ENCODE data around the gene HSD17B12. TPM values are rescaled to one million over a fixed set of nuclear protein-coding genes. Genes with fewer than 3 reads are reported as not detected.

The HSD17B12 gene
- 96.3 TPM for polyA plus RNA-seq (2013, experiment 1 of 2)
- polyA plus RNA-seq (2013, experiment 2 of 2), result 117 TPM

DNA sequence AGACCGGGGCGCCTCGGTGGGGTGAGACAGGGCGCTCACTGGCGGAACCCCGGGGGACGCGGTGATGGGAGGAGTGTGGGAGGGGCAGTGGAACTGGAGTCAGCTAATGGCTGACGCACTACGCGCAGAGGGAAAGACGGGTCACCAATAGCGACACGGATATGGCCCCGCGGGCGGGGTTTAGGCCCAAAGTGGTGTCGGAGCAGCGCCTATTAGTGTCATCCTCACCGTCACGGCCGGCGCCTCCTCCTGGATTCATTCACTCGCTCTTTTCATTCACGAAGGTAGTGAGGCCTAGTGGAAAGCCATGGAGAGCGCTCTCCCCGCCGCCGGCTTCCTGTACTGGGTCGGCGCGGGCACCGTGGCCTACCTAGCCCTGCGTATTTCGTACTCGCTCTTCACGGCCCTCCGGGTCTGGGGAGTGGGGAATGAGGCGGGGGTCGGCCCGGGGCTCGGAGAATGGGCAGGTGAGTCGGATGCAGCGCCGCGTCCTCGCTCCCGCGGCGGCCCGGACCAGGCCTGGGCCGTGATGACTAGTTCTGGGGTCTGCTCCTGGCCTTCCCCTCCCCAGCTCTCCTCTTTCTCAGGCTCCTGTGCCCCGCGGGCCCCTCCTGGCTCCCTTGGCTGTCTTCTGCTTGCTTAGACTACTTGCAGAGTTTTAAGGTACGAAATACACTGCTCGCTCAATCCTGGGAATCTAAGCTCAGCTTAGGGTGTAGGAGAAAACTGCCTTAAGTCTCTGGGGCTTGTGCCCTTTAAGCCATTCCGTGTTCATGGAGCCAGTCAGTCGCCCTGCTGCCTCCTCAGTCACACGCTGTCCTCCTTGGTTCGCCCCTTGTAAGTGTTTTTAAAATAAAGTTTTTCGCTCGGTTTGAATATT is at the start of gene HSD17B12:
HSD17B12 (plus strand) TSS at position 218 of the 880 bp plus-strand sequence; CDS start at position 308, 90 bp downstream.
- Histone ChIP-seq H3K36me3 (ENCODE audit: insufficient read depth, low read length) (peaks cover 26% of the 10 kb centered on the region), H3K4me1 (ENCODE audit: insufficient read depth, low read length) (peaks cover 30% of the 10 kb centered on the region), H3K9me3 (ENCODE audit: insufficient read depth, low read depth, low read length) (no peaks in the 10 kb centered on the region), H3K27ac (ENCODE audit: low read depth, low read length) (peak within 1 kb of the TSS; percentile 89), H3K27me3 (ENCODE audit: insufficient read depth, low read length) (no peaks in the 10 kb centered on the region), H3K9ac (ENCODE audit: low read depth, low read length) (peak within 1 kb of the TSS; percentile 85), H3K4me3 (ENCODE audit: low read length) (peak within 1 kb of the TSS; percentile 97)
- under 1% methylated on average over 62 of the region's 62 CpGs for WGBS

- no peaks in the 10 kb centered on the region for H3K4me1 ChIP-seq (ENCODE audit: insufficient read depth, low read length)
- WGBS, result 78% methylated on average over 14 of the region's 14 CpGs
- peak overlapping the region; percentile 19; the same call in 1 of the 2 replicates for H3K4me3 ChIP-seq (ENCODE audit: low read length)
- no peak overlapping the region for H3K27ac ChIP-seq (ENCODE audit: low read depth, low read length)
- no peaks in the 10 kb centered on the region for H3K36me3 ChIP-seq (ENCODE audit: insufficient read depth, low read length)
- H3K27me3 ChIP-seq (ENCODE audit: insufficient read depth, low read length), result peaks cover 5% of the 10 kb centered on the region; the same call in 1 of the 2 replicates
- H3K9ac ChIP-seq (ENCODE audit: low read depth, low read length), result no peak overlapping the region; the same call in 1 of the 2 replicates
- no peaks in the 10 kb centered on the region for H3K9me3 ChIP-seq (ENCODE audit: insufficient read depth, low read depth, low read length)
These were observed 48.8 kb upstream of the HSD17B12 start for GRCh38 chr11:43631732-43632131.

- WGBS, result 51% methylated on average over 2 of the region's 3 CpGs
- Histone ChIP-seq H3K27me3 (ENCODE audit: insufficient read depth, low read length) (peaks cover 5% of the 10 kb centered on the region; the same call in 1 of the 2 replicates), H3K9ac (ENCODE audit: low read depth, low read length) (no peak overlapping the region)
These were observed 48.4 kb upstream of the HSD17B12 start for GRCh38 chr11:43632181-43632580.

DNA sequence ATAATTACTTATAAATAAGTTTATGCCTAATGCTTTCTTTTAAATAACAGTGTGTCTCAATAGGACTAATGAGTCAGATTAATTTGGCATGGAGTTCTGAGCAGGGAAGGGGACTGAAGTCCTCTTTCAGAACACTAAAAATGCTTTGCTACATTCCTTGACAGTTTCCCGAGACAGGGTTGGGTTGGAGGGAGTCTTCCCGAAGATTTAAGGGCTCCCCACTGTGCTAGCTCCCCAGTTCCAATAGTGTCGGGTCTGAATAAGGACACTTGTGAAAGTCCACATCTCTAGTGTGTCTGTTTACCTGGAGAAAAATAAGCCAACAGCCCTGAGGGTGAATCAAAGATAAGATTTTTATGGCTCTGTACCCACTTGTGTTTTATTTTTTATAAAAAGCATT is 41.8 kb upstream of the HSD17B12 start:
- H3K9me3 ChIP-seq (ENCODE audit: insufficient read depth, low read depth, low read length), result no peaks in the 10 kb centered on the region
- no peak overlapping the region for H3K27ac ChIP-seq (ENCODE audit: low read depth, low read length)
- no peak overlapping the region for H3K9ac ChIP-seq (ENCODE audit: low read depth, low read length)
- no peak overlapping the region for H3K4me3 ChIP-seq (ENCODE audit: low read length)
- H3K27me3 ChIP-seq (ENCODE audit: insufficient read depth, low read length), result 0 out of 2 replicates have a peak, but pooled peaks cover 2% of the 10 kb centered on the region
- no peaks in the 10 kb centered on the region for H3K36me3 ChIP-seq (ENCODE audit: insufficient read depth, low read length)
- 25% methylated on average over 3 of the region's 3 CpGs for WGBS
- peaks cover 9% of the 10 kb centered on the region; the same call in 1 of the 2 replicates for H3K4me1 ChIP-seq (ENCODE audit: insufficient read depth, low read length)

More at GRCh38 chr11:43632181-43632580, 48.4 kb upstream of the HSD17B12 start:
- Histone ChIP-seq H3K9me3 (ENCODE audit: insufficient read depth, low read depth, low read length) (no peaks in the 10 kb centered on the region), H3K27ac (ENCODE audit: low read depth, low read length) (no peak overlapping the region), H3K4me3 (ENCODE audit: low read length) (no peak overlapping the region; the same call in 1 of the 2 replicates), H3K4me1 (ENCODE audit: insufficient read depth, low read length) (no peaks in the 10 kb centered on the region), H3K36me3 (ENCODE audit: insufficient read depth, low read length) (no peaks in the 10 kb centered on the region)

DNA sequence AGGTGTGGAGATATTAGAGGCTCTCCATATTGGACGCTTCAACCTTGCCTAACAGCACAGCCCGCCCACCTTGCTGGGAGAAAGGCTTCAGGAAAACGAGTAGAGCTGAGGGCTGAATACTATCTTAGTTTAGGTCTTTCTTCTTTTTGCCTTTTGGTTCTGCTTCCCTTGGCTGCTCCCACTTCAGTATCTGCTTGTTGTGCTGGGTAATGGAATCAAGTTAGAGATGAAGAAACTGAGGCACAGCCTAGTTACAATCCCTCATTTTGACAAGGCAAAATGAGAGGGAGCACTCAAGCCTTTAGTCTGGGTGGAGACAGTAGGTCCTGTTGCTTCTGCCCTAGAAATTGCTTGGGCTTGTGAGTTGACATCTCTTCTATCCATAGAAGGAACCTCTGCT is 41.3 kb upstream of the HSD17B12 start:
- Histone ChIP-seq H3K4me1 (ENCODE audit: insufficient read depth, low read length) (peaks cover 9% of the 10 kb centered on the region; the same call in 1 of the 2 replicates), H3K9ac (ENCODE audit: low read depth, low read length) (no peak overlapping the region)
- WGBS, result 70% methylated on average over 3 of the region's 3 CpGs

GRCh38 chr11:43639920-43640319 is 40.6 kb upstream of the HSD17B12 start:
- no peaks in the 10 kb centered on the region for H3K36me3 ChIP-seq (ENCODE audit: insufficient read depth, low read length)
- no peak overlapping the region for H3K9ac ChIP-seq (ENCODE audit: low read depth, low read length)
- no peak overlapping the region for H3K4me3 ChIP-seq (ENCODE audit: low read length)
- 90% methylated on average over 3 of the region's 3 CpGs for WGBS
- H3K9me3 ChIP-seq (ENCODE audit: insufficient read depth, low read depth, low read length), result no peaks in the 10 kb centered on the region
- H3K4me1 ChIP-seq (ENCODE audit: insufficient read depth, low read length), result peaks cover 9% of the 10 kb centered on the region; the same call in 1 of the 2 replicates
- 0 out of 2 replicates have a peak, but pooled peaks cover 2% of the 10 kb centered on the region for H3K27me3 ChIP-seq (ENCODE audit: insufficient read depth, low read length)
- no peak overlapping the region for H3K27ac ChIP-seq (ENCODE audit: low read depth, low read length)

More for the DNA sequence above, 41.3 kb upstream of the HSD17B12 start:
- H3K27ac ChIP-seq (ENCODE audit: low read depth, low read length), result no peak overlapping the region
- no peaks in the 10 kb centered on the region for H3K9me3 ChIP-seq (ENCODE audit: insufficient read depth, low read depth, low read length)
- H3K27me3 ChIP-seq (ENCODE audit: insufficient read depth, low read length), result 0 out of 2 replicates have a peak, but pooled peaks cover 2% of the 10 kb centered on the region
- H3K4me3 ChIP-seq (ENCODE audit: low read length), result no peak overlapping the region
- no peaks in the 10 kb centered on the region for H3K36me3 ChIP-seq (ENCODE audit: insufficient read depth, low read length)

GRCh38 chr11:43643898-43644620 is 36.5 kb upstream of the HSD17B12 start:
- Histone ChIP-seq H3K4me1 (ENCODE audit: insufficient read depth, low read length) (peaks cover 2% of the 10 kb centered on the region; the same call in 1 of the 2 replicates), H3K27me3 (ENCODE audit: insufficient read depth, low read length) (0 out of 2 replicates have a peak, but pooled peaks cover 2% of the 10 kb centered on the region), H3K27ac (ENCODE audit: low read depth, low read length) (peak overlapping the region; percentile 40; the same call in 1 of the 2 replicates), H3K9ac (ENCODE audit: low read depth, low read length) (peak overlapping the region; percentile 88), H3K9me3 (ENCODE audit: insufficient read depth, low read depth, low read length) (no peaks in the 10 kb centered on the region), H3K36me3 (ENCODE audit: insufficient read depth, low read length) (no peaks in the 10 kb centered on the region), H3K4me3 (ENCODE audit: low read length) (peak overlapping the region; percentile 87)
- 1% methylated on average over 33 of the region's 33 CpGs for WGBS

GRCh38 chr11:43644621-43645299 is 35.8 kb upstream of the HSD17B12 start:
- H3K27ac ChIP-seq (ENCODE audit: low read depth, low read length), result no peak overlapping the region
- peak overlapping the region; percentile 88 for H3K9ac ChIP-seq (ENCODE audit: low read depth, low read length)
- H3K27me3 ChIP-seq (ENCODE audit: insufficient read depth, low read length), result no peaks in the 10 kb centered on the region
- no peaks in the 10 kb centered on the region; the same call in 1 of the 2 replicates for H3K36me3 ChIP-seq (ENCODE audit: insufficient read depth, low read length)
- H3K4me3 ChIP-seq (ENCODE audit: low read length), result peak overlapping the region; percentile 87
- WGBS, result 35% methylated on average over 7 of the region's 7 CpGs
- H3K4me1 ChIP-seq (ENCODE audit: insufficient read depth, low read length), result no peaks in the 10 kb centered on the region; the same call in 1 of the 2 replicates
- no peaks in the 10 kb centered on the region for H3K9me3 ChIP-seq (ENCODE audit: insufficient read depth, low read depth, low read length)

DNA sequence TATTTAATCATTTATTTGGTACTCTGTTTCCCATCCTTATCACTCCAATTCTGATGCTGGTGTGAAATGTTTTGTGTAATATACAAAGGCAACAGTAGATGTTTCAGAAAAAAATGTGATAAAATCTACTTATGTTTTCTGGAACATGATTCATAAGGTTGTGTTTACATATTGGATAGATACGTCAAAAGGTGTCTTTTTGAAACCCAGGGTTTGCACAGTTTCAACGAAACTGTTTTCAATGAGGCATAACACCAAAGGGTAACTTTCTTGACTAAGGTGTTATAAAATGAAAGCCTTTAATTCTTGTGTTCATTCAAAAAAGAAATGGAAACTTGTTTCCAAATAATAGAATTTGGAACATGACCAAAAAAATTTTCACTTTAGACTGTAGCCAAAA is 33.8 kb upstream of the HSD17B12 start:
- Histone ChIP-seq H3K27ac (ENCODE audit: low read depth, low read length) (no peak overlapping the region), H3K9ac (ENCODE audit: low read depth, low read length) (no peak overlapping the region), H3K27me3 (ENCODE audit: insufficient read depth, low read length) (no peaks in the 10 kb centered on the region), H3K9me3 (ENCODE audit: insufficient read depth, low read depth, low read length) (no peaks in the 10 kb centered on the region), H3K36me3 (ENCODE audit: insufficient read depth, low read length) (no peaks in the 10 kb centered on the region; the same call in 1 of the 2 replicates), H3K4me1 (ENCODE audit: insufficient read depth, low read length) (no peaks in the 10 kb centered on the region; the same call in 1 of the 2 replicates), H3K4me3 (ENCODE audit: low read length) (no peak overlapping the region)
- WGBS, result 95% methylated on average over 2 of the region's 2 CpGs

GRCh38 chr11:43648888-43649287 is 31.6 kb upstream of the HSD17B12 start:
- no peaks in the 10 kb centered on the region for H3K27me3 ChIP-seq (ENCODE audit: insufficient read depth, low read length)
- no peak overlapping the region for H3K27ac ChIP-seq (ENCODE audit: low read depth, low read length)
- H3K9me3 ChIP-seq (ENCODE audit: insufficient read depth, low read depth, low read length), result no peaks in the 10 kb centered on the region
- H3K4me3 ChIP-seq (ENCODE audit: low read length), result no peak overlapping the region
- no peak overlapping the region for H3K9ac ChIP-seq (ENCODE audit: low read depth, low read length)
- no peaks in the 10 kb centered on the region; the same call in 1 of the 2 replicates for H3K36me3 ChIP-seq (ENCODE audit: insufficient read depth, low read length)
- H3K4me1 ChIP-seq (ENCODE audit: insufficient read depth, low read length), result no peaks in the 10 kb centered on the region; the same call in 1 of the 2 replicates
- WGBS, result 96% methylated on average over 7 of the region's 7 CpGs
